ENCODE results near the gene SLC25A25. TPM values are rescaled to one million over a fixed set of nuclear protein-coding genes. Genes with fewer than 3 reads are reported as not detected.

Gene SLC25A25
- total RNA-seq, 1 donor from 2014 or later, result 89.5 TPM

DNA sequence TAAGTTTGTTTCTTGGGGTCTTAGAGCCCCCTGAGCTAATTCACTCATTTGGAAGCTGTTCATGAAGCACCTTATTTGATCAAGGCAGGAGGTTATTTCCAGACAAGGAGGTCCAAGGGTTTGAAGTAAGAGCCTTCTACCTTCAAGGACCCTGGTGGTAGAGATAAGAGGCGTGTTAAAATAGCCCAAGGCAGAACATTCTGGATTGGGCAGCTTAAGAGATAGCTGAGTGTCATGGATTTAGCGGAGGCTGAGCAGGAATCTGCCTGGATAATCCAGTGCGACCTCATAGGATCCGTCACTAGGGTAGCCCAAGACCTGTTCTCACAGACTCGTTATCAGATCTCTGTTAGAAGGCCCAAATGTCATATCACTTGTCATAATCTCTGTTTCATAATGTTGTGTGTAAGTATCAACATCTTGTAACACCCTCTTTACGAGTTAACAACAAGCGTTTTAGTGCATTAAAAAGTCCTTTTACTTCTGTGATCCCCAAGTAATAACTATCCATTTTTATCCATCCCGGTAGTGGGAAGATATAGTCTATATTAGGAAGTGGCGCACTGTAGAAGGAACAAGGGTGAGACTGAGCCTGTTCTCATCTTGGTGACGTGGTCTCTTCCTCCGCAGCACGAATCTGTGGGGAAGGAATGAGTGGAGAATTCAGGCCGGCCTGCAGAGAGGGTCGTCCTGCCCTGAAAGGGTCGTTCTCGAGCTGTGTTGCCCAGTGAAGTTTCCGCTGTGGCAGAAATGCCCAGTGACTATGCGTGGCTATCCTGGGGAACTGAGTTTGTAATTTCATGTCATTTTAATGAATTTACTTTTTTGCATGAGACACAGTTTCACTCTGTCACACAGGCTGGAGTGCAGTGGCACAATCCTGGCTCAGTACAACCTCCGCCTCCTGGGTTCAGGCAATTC is 28.8 kb downstream of the SLC25A25 start:
- DNase-seq (ENCODE audit: low spot score), result no peak

DNA sequence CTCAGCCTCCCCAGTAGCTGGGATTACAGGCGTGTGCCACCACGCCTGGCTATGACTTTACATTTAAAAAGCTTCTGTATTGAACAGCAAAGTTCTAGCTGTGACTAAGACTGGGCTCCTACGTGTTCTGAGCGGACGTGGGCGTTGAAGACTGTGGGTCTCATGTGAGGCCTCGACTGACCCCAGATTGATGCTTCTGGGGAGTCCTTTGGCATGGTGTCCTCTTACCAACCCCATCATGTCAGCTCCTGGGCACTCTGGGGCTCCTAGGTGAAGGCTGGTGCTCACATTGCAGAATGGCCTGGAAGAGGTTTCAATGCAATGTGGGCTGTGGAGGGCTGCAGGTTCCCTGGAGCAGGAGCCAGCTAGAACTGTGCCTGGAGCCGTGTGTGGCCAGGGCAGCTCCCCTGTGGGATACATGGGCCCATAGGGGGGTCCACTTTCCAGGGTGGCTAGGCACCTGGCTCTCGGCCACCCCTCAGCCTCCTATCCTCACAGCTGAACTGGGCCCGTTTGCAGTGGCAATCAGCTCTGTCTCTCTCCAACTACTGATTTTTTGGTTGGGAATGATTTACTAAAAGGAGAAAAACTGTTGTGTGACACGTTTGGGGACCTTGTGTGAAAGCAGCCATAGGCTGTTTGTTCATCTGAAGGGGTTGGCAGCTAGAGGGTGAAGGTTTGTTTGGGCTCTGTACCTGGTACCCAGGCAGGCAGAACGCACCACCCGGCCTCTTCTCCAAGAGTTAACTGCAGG is 29.7 kb downstream of the SLC25A25 start:
- DNase-seq (ENCODE audit: low spot score), result no peak

DNA sequence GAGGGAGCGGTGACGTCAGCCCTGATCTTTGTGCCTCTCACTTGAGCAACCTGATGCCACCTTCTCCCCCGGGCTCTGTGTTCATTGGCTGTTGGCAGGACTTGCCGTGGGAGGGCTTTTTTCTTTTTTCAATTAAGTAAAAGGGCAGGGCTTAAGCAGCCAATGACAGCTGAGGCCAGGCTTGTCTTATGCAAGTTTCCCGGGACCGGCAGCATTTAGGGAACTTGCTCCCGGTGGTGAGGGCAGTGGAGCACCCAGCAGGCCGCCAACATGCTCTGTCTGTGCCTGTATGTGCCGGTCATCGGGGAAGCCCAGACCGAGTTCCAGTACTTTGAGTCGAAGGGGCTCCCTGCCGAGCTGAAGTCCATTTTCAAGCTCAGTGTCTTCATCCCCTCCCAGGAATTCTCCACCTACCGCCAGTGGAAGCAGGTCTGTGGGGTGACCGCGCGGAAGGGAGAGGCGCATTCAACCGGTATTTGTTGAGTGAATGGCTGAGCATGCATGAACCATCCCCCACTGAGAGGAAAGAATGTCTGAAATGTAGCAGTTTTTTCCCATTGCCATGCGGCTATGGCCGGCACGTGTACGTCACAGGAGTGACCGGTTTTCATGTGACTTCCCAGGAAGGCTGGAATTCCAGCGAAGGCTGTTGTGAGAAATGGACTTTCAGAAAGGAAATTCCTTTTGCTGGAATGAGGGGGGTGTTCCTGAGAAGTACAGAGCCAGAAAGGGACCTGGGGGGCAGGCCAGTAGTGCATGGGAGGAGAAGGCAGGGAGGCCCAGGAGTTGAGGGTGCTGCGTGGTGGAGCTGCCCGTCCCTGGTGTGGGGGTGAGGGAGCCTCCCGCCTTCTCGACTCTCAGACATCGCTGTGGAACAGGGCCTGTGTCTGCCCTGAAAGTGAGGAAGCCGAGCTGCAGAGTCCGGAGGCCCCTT is 30.5 kb downstream of the SLC25A25 start:
- peak; percentile 95 for DNase-seq (ENCODE audit: low spot score)

DNA sequence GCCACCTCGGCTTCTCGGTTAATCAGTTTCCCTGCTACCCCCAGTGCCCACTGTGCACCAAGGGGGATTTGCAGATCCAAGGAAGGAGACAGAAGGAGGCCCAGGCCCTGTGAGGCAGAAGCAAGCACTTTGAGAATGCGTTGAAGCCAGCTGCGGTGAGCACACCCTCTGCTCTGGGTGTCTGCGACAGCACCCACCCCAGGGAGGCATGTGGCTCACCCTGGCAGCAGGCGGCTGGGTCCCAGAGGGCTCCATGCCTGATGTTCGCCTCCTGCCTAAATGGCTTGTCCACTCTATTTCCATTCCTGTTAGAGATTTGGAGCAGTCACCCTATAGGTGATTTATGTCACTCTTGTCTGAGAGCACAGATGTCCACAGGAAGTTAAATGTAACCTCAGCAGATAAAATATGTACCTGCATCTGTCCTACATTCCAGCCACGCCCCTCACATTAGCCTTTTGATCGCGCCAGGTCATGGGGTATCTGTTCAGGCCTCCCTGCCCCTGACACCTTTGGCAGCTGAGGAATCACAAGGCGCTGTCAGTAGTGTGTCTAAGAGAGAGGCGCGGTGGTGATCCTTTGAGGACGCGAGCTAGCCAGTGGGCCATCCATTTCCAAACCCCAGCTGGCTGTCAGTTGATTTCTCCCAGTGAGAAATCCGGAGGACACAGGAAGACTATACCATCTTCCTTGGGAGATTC is 31.3 kb downstream of the SLC25A25 start:
- DNase-seq (ENCODE audit: low spot score), result no peak

DNA sequence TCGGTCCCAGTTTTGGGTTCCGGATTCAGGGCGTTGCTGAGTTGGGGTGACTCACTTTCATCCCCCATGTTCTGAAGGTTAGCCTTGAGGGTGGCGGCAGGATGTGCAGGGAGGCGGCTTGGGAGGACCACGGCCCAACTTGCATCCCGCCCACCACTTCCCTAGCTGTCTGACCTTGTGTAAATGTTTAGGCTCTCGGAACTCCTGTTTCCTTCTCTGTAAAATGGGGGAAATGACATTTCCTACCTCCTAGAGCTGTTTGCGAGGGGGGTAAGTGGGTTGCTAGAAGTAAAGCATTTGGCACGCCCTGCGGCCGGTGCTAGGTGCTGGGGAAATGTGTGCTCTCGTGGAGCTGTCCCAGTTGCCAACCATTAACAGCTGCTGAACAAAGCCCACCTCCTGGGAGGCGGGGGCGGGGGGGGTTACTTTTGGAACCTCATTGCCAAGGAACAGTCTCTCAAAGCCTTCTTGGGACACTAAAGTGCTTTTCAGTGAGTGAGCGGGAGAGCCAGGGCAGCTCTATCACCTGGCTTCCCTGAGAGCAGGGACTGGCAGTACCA is 32.0 kb downstream of the SLC25A25 start:
- no peak for DNase-seq (ENCODE audit: low spot score)

DNA sequence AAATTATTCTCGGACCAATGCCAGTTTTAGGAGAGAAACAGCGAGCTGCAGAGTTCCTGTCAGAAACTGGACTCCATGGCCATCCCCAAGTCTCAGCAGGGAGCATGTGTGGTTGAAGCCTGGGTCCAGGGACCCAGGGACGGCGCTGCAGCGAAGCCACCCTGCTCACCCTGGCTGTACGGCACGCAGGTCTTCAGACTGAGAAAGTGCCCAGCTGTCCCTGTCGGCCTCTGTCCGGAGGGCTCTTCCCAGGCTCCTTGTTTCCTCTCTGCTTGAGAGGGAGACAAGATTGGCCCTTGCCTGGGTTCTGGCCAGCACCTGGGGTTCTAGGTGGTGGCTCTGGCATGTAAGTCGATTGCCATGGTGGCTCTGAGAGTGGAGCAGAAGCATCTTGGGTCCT is 32.5 kb downstream of the SLC25A25 start:
- no peak for DNase-seq (ENCODE audit: low spot score)

DNA sequence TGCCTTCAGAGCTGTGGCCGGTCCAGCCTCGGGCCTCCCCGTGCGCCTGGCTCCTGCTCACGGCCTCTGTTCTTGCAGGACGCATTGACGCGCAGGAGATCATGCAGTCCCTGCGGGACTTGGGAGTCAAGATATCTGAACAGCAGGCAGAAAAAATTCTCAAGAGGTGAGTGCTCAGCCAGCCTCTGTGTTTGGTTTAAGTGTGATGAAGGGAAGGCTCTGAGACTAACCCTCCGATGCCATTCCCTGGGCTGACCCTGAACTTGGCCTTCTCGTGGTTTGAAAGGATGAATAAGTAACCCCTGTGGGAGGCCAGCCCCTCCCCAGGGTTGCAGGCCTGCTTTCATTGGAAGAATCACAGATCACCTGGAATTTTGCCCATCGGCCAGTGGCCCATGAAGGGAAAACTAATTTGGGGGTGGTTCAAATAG is 33.2 kb downstream of the SLC25A25 start:
- DNase-seq (ENCODE audit: low spot score), result no peak

DNA sequence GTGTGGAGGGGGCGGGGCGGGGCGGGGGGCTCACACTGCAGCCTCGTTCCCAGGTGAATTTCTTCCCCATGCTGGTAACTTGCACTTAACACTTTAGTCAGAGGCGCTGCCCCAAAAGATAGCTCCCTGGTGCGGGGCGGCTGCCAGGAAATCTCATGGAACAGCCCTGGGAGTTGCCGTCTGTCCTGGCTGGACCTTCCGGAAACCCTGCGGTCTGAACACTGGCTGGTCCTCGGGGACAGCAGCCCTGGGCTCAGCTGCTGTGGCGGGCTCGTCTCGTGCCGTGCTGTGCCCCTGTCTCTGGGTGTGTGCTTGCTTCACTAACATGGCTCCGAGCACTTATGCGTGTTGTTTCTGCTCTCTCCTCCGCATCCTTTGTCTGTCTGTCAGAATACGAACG is 33.7 kb downstream of the SLC25A25 start:
- no peak for DNase-seq (ENCODE audit: low spot score)

DNA sequence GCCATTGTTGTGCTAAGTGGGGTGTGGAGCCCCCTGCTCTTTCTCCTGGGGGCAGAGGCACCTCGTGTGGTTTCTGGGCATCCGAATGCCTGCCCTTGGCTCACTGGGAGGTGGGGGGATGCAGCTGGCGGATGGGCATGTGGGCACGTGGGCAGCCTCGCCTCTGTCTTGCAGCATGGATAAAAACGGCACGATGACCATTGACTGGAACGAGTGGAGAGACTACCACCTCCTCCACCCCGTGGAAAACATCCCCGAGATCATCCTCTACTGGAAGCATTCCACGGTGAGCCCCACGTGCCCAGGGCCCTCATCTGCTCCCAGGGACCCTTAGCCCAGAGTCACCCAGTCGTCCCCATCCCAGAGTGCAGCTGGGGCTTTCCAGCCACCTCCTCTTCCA is 34.2 kb downstream of the SLC25A25 start:
- no peak for DNase-seq (ENCODE audit: low spot score)

DNA sequence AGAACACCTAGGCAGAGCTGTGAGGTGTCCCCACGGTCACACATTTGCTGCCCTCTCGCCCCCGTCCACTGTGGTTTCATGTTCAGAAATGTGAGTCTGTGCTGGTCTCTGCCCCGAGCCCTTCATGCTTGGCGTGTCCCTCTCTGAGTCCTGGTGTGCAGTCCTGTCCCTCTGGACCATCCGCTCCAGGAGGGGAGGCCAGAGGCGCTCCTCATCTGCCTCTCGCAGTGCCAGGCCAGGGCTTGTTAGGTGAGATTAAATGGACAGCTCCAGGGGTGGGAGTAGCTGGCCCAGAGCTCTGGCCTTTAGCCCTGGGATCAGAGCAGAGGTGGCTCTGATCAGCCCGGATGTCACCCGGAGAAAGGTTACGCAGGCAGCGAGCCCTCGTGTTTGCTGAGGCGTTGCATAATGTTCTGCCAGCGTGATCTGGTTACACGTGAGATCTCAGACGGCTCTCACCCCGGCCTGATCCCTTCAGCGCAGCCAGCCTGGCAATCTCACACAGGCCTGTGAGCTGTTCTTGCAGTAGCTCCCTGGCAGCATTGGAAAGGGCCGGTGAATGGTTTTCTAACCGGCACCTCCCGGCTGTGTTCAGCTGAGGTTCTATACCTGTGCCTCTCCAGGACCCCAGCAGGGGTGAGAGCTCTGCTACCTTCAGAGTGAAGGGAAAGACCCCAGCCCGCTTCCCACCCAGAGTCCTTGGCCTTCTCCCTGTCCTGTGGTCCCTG is 35.0 kb downstream of the SLC25A25 start:
- DNase-seq (ENCODE audit: low spot score), result no peak

DNA sequence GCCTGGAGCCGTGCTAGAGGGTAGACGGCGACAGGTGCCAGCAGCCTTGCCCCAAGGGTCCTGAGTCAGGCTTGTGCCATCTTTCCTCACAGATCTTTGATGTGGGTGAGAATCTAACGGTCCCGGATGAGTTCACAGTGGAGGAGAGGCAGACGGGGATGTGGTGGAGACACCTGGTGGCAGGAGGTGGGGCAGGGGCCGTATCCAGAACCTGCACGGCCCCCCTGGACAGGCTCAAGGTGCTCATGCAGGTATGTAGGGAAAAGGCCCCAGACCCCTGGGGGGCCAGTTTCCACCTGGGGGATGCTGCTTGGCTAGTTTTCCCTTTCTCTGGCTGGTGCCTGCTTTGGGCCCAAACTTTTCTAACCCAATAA is 35.5 kb downstream of the SLC25A25 start:
- no peak for DNase-seq (ENCODE audit: low spot score)

DNA sequence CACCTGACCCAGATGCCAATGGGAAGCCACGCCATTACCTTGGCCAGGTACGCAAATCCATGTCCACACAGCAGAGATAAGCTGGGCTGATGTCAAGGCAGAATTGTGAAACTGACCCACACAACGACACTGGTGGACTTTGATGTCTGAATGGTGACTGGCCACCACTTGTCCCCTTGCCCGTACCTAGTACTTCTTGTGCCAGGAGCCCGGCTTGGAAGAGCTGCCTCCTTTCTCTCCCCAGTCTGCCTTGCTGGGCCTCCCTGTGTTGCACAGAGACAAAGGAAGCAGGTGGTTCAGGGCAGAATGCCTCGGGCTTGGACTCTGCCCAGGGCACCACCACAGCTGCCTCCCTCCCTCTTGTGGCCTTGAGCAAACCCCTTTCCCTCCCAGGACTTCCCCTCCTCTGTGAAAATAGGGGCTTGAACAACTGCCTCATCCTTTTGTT is 36.2 kb downstream of the SLC25A25 start:
- DNase-seq (ENCODE audit: low spot score), result no peak

DNA sequence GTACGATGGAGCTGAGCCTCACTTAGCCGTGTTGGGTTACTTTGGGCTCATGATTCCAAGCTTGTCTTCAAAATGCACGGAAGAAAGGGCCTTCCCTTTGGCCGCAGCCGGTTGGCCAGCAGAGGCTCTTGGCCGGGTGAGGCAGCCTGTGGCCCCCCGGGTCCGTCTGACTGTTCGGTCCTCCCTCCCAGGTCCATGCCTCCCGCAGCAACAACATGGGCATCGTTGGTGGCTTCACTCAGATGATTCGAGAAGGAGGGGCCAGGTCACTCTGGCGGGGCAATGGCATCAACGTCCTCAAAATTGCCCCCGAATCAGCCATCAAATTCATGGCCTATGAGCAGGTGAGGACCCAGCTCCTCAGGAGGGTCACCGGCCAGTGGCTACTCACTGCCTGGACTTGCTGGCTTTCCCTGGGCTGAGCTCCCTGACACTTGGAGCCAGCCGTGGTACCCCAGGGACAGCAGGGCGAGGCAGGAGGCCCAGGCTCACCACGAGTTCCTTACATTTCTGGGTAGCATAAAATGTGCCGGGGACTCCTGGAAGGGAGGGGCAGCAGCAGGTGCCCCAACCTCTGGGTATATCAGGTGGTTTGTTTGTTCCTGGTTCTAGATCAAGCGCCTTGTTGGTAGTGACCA is 37.6 kb downstream of the SLC25A25 start:
- no peak for DNase-seq (ENCODE audit: low spot score)

DNA sequence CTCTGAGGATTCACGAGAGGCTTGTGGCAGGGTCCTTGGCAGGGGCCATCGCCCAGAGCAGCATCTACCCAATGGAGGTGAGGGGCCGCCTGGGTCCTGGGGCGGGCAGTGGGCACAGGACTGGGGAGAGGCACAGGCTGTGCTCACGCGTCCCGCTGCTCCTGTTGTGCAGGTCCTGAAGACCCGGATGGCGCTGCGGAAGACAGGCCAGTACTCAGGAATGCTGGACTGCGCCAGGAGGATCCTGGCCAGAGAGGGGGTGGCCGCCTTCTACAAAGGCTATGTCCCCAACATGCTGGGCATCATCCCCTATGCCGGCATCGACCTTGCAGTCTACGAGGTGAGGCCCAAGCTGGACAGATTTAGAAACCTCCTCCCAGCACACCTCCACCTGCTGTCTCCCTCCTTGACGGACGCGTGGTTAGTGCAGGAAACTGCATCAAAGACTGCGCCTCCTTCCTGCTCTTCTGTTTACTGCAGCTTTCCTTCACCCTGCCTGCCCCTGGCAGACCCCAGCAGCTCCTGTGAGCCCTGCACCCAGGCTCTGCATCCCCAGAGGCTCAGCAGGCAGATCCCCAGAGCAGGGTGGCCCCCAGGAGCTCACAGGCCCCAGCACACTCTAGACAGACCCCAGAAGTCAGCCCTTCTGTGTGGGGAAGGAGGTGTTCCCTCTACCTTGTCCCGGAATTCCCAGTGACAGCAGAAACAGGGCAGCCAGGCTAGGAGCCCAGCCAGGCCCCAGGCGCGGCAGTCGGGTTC is 38.3 kb downstream of the SLC25A25 start:
- no peak for DNase-seq (ENCODE audit: low spot score)

DNA sequence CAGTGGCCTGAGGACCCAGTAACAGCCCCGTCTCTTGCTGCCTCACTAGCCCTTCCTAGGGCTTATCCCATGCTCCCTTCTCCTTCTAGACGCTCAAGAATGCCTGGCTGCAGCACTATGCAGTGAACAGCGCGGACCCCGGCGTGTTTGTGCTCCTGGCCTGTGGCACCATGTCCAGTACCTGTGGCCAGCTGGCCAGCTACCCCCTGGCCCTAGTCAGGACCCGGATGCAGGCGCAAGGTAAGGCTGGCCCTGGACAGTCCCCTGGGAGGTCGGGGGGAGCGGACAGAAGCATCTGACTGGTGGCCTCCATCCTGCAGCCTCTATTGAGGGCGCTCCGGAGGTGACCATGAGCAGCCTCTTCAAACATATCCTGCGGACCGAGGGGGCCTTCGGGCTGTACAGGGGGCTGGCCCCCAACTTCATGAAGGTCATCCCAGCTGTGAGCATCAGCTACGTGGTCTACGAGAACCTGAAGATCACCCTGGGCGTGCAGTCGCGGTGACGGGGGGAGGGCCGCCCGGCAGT is 39.0 kb downstream of the SLC25A25 start:
- DNase-seq (ENCODE audit: low spot score), result no peak

DNA sequence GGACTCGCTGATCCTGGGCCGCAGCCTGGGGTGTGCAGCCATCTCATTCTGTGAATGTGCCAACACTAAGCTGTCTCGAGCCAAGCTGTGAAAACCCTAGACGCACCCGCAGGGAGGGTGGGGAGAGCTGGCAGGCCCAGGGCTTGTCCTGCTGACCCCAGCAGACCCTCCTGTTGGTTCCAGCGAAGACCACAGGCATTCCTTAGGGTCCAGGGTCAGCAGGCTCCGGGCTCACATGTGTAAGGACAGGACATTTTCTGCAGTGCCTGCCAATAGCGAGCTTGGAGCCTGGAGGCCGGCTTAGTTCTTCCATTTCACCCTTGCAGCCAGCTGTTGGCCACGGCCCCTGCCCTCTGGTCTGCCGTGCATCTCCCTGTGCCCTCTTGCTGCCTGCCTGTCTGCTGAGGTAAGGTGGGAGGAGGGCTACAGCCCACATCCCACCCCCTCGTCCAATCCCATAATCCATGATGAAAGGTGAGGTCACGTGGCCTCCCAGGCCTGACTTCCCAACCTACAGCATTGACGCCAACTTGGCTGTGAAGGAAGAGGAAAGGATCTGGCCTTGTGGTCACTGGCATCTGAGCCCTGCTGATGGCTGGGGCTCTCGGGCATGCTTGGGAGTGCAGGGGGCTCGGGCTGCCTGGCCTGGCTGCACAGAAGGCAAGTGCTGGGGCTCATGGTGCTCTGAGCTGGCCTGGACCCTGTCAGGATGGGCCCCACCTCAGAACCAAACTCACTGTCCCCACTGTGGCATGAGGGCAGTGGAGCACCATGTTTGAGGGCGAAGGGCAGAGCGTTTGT is 39.6 kb downstream of the SLC25A25 start:
- DNase-seq (ENCODE audit: low spot score), result no peak

Data from mesenteric fat pad (tissue), 1 donor.